ENCODE data around the gene UBASH3B.

DNA sequence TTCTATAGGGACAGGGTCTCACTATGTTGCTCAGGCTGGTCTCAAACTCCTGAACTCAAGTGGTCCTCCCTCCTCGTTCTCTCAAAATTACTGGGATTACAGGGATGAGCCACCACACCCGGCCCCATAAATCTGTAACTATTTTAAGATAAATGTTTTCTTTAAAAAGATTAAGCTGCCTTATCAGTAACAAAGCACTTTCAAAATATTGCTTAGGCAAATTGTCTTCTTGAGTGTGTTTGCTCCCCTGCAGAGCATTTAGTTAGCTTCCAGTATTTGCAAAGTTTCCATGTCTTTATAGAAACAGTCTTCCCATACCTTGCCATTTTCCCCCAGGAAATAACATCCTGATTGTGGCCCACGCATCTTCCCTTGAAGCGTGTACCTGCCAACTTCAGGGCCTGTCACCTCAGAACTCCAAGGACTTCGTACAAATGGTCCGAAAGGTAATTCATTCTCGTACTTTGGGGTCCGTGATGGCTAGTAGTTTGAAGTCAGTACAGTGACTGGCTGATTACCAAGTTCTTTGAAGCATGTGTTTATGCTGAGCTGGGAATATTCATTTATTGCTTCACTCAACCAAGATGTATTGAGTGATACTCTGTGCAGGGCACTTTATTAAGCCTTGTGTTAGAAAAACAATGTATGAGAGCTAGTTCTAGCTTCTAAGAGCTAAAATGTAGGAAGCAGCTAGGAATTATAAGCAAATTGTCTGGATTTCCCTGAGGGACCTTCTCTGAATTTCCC lies 152.4 kb downstream of the UBASH3B start:
- TF ChIP-seq, protein P1, sequence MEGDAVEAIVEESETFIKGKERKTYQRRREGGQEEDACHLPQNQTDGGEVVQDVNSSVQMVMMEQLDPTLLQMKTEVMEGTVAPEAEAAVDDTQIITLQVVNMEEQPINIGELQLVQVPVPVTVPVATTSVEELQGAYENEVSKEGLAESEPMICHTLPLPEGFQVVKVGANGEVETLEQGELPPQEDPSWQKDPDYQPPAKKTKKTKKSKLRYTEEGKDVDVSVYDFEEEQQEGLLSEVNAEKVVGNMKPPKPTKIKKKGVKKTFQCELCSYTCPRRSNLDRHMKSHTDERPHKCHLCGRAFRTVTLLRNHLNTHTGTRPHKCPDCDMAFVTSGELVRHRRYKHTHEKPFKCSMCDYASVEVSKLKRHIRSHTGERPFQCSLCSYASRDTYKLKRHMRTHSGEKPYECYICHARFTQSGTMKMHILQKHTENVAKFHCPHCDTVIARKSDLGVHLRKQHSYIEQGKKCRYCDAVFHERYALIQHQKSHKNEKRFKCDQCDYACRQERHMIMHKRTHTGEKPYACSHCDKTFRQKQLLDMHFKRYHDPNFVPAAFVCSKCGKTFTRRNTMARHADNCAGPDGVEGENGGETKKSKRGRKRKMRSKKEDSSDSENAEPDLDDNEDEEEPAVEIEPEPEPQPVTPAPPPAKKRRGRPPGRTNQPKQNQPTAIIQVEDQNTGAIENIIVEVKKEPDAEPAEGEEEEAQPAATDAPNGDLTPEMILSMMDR (IDR thresholded peaks at IDR 0.05), result no peak
- no peak for TF ChIP-seq POLR2A (IDR thresholded peaks at IDR 0.05)
